Activated naive CD4-positive, alpha-beta T cell treated with anti-CD3 and anti-CD28 coated beads, Interleukin-2, amount 10 ng/mL, durations not matched to agents 7 days and 5 days (primary cell): ENCODE measurements around the gene GNAS.
"Not testable (repeated sequence)": the region's sequence is repeated elsewhere in the genome, so short reads cannot be mapped to it uniquely, and the experiment has no call there.

Experiments used
- CTCF ChIA-PET: fragments of 350-600 bp; sonication (Branson Sonifier 250); formaldehyde crosslinking; loops from one replicate; lab custom pipeline; 2021; ENCODE audit warnings: antibody characterized with exemption; lab: Charles Lee
- DNase-seq: peaks from one replicate; pipeline ENCODE4 v3.0.0-alpha.2; 2020
- H3K27ac Mint-ChIP-seq: one replicate; pipeline ENCODE4 v1.8.0; 2021; ENCODE audit warnings: mild to moderate bottlenecking, moderate library complexity, mixed read lengths
- H3K27me3 Mint-ChIP-seq: one replicate; pipeline ENCODE4 v1.8.0; 2021; ENCODE audit warnings: mild to moderate bottlenecking, mixed read lengths
- H3K36me3 Mint-ChIP-seq: one replicate; pipeline ENCODE4 v1.8.0; 2021; ENCODE audit warnings: mixed read lengths
- H3K4me1 Mint-ChIP-seq: one replicate; pipeline ENCODE4 v1.8.0; 2021; ENCODE audit warnings: mixed read lengths
- H3K4me3 Mint-ChIP-seq: one replicate; pipeline ENCODE4 v1.8.0; 2021; ENCODE audit warnings: mild to moderate bottlenecking, moderate library complexity, mixed read lengths
- H3K9me3 Mint-ChIP-seq: one replicate; pipeline ENCODE4 v1.8.0; 2021; ENCODE audit warnings: mixed read lengths

Gene GNAS

GRCh38 chr20:58938541-58938940 is 86.0 kb downstream of the GNAS start:
- Mint-ChIP-seq H3K27me3 (peaks cover 50% of the 10 kb centered on the region), H3K4me3 (no peak overlapping the region), H3K4me1 (no peaks in the 10 kb centered on the region), H3K36me3 (no peaks in the 10 kb centered on the region), H3K9me3 (no peaks in the 10 kb centered on the region), H3K27ac (no peak overlapping the region)
- no peak for DNase-seq
- CTCF ChIA-PET = interaction anchor here (1.2 kb wide), 1 partner anchor 68 kb away, joined by 3 read pairs; no protein-coding TSS in a partner anchor

- Mint-ChIP-seq H3K9me3 (no peaks in the 10 kb centered on the region), H3K27ac (no peak overlapping the region), H3K4me3 (no peak overlapping the region), H3K36me3 (no peaks in the 10 kb centered on the region), H3K4me1 (no peaks in the 10 kb centered on the region), H3K27me3 (peaks cover 28% of the 10 kb centered on the region)
- CTCF ChIA-PET = no interaction called here
- DNase-seq = no peak
These were observed 89.0 kb downstream of the GNAS start for GRCh38 chr20:58941471-58941870.

DNA sequence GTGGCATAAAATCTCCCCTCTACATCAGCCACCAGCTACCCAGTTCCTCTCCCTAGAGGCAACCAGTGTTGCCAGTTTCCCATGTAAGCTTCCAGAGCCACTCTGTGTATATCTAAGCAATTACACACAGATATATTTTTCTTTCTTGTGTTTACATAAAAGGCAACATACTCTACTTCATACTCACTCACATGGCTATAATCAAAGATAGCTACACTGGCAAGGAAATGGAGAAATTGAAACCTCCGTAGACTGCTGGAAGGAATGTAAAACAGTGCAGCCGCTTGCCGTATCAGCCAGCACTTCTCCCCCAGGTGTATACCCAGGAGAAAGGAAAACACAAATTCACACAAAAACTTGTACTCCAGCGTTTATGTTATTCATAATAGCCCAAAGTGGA is 90.0 kb downstream of the GNAS start:
- Mint-ChIP-seq H3K27ac (no peak overlapping the region), H3K27me3 (peaks cover 20% of the 10 kb centered on the region), H3K9me3 (no peaks in the 10 kb centered on the region), H3K4me3 (no peak overlapping the region), H3K36me3 (no peaks in the 10 kb centered on the region), H3K4me1 (no peaks in the 10 kb centered on the region)
- CTCF ChIA-PET = interaction anchor here (0.7 to 0.9 kb wide), 2 partner anchors 17 to 278 kb away, joined by 3 to 5 read pairs; no protein-coding TSS in a partner anchor
- no peak for DNase-seq

- H3K27ac Mint-ChIP-seq = no peak overlapping the region
- CTCF ChIA-PET = no interaction called here
- no peak for DNase-seq
These were observed 92.1 kb downstream of the GNAS start for GRCh38 chr20:58944610-58945009.

DNA sequence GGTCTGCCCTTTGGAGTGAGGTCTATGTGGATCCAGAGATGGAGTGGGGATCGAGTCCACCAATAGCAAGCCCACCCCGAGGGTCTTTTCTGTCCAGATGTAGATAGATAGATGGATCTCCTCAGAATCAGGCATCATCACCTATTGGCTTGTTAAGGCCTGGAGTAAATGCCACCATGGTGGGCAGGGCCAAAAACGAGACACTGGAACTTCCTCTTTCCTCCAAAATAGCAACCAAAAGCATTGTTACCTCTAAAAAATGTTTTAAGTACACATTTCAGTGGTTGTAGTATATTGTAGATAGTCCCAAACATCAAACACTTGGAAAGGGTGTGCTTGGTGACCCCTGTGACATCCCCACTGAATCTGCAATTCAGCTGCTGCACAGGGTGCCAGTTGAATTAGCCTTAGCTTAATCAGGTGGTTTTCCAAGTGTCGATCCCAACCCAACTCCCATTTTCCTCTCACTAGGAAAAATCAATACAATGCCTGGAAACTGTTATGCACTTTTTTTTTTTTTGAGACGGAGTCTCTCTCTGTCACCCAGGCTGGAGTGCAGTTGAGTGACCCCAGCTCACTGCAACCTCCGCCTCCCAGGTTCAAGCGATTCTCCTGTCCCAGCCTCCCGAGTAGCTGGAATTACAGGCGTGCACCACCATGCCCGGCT is 93.6 kb downstream of the GNAS start:
- Mint-ChIP-seq H3K27me3 (peaks cover 18% of the 10 kb centered on the region), H3K27ac (no peak overlapping the region), H3K9me3 (no peaks in the 10 kb centered on the region), H3K36me3 (no peaks in the 10 kb centered on the region), H3K4me1 (no peaks in the 10 kb centered on the region), H3K4me3 (no peak overlapping the region)
- CTCF ChIA-PET = no interaction called here
- no peak for DNase-seq

More at GRCh38 chr20:58944610-58945009, 92.1 kb downstream of the GNAS start:
- no peak overlapping the region for H3K4me3 Mint-ChIP-seq
- no peaks in the 10 kb centered on the region for H3K36me3 Mint-ChIP-seq
- H3K9me3 Mint-ChIP-seq = no peaks in the 10 kb centered on the region
- H3K27me3 Mint-ChIP-seq = peaks cover 21% of the 10 kb centered on the region
- H3K4me1 Mint-ChIP-seq = no peaks in the 10 kb centered on the region

DNA sequence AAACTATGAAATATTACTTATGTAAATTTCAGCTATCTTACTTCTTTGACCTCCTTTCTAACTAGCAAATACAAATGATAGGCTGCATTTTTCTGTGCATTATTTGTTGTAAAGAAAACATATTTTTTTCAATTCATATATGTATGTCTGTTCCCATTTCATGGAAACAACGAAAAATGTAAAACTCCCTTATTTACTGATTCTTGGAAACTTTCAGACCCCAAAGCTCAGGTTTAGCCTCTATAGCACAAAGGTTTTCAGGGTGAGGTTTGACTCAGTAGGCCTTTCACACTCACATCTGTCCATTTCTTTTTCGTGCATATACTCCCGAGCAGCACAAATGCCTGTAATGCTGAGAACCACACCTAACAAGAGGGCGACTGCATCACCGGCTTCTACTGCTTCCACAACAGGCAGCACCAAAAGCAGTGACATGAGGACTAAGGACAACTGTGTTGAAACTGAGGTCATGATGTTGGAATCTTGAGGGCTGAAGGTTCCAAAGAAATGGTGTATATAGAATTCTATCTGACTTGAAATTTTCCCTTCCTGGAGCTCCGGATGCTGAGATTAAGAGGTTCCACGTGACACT is 95.4 kb downstream of the GNAS start:
- H3K4me1 Mint-ChIP-seq, DNase-seq, H3K27ac Mint-ChIP-seq, CTCF ChIA-PET, H3K9me3 Mint-ChIP-seq, H3K4me3 Mint-ChIP-seq, H3K36me3 Mint-ChIP-seq: not testable (repeated sequence)
- peaks cover 25% of the 10 kb centered on the region for H3K27me3 Mint-ChIP-seq

- CTCF ChIA-PET = no interaction called here
- DNase-seq = no peak
- H3K27me3 Mint-ChIP-seq = peaks cover 32% of the 10 kb centered on the region
- no peak overlapping the region for H3K4me3 Mint-ChIP-seq
- no peaks in the 10 kb centered on the region for H3K9me3 Mint-ChIP-seq
- no peak overlapping the region for H3K27ac Mint-ChIP-seq
- no peaks in the 10 kb centered on the region for H3K36me3 Mint-ChIP-seq
- H3K4me1 Mint-ChIP-seq = no peaks in the 10 kb centered on the region
These were observed 98.1 kb downstream of the GNAS start for GRCh38 chr20:58950603-58951002.

- no peak for DNase-seq
- Mint-ChIP-seq H3K4me3 (no peak overlapping the region), H3K9me3 (no peaks in the 10 kb centered on the region), H3K36me3 (no peaks in the 10 kb centered on the region), H3K27me3 (peaks cover 32% of the 10 kb centered on the region), H3K4me1 (no peaks in the 10 kb centered on the region), H3K27ac (no peak overlapping the region)
- CTCF ChIA-PET = no interaction called here
These were observed 100.5 kb downstream of the GNAS start for GRCh38 chr20:58953050-58953449.

GRCh38 chr20:58956078-58956477 is 103.6 kb downstream of the GNAS start:
- Mint-ChIP-seq H3K9me3 (no peaks in the 10 kb centered on the region), H3K27me3 (peaks cover 26% of the 10 kb centered on the region), H3K27ac (no peak overlapping the region), H3K36me3 (no peaks in the 10 kb centered on the region), H3K4me3 (no peak overlapping the region), H3K4me1 (no peaks in the 10 kb centered on the region)
- no peak for DNase-seq
- CTCF ChIA-PET = interaction anchor here (0.6 to 1.3 kb wide), 2 partner anchors 12 to 454 kb away, joined by 3 to 4 read pairs; no protein-coding TSS in a partner anchor

GRCh38 chr20:58959652-58960051 is 107.1 kb downstream of the GNAS start:
- Mint-ChIP-seq H3K4me3 (no peak overlapping the region), H3K27ac (no peak overlapping the region), H3K4me1 (no peaks in the 10 kb centered on the region), H3K9me3 (no peaks in the 10 kb centered on the region), H3K36me3 (no peaks in the 10 kb centered on the region), H3K27me3 (peaks cover 29% of the 10 kb centered on the region)
- no peak for DNase-seq
- CTCF ChIA-PET = interaction anchor here (0.9 kb wide), 1 partner anchor 17 kb away, joined by 3 read pairs; no protein-coding TSS in a partner anchor
